ENCODE data around the gene TCF7L2. TPM values are rescaled to one million over a fixed set of nuclear protein-coding genes. Genes with fewer than 3 reads are reported as not detected.
"Not testable (repeated sequence)": the region's sequence is repeated elsewhere in the genome, so short reads cannot be mapped to it uniquely, and the experiment has no call there.

TCF7L2 gene
- total and polyA plus RNA-seq, 12 donors = 8.7 to 24.7 (median 14.8) TPM

- Histone ChIP-seq H3K4me3 (no peak overlapping the region), H3K9me3 (replicated peaks in 1 of 3) (no peaks in the 10 kb centered on the region), H3K27me3 (no peaks in the 10 kb centered on the region), H3K4me1 (replicated peaks in 1 of 2) (peaks cover 3 to 18% of the 10 kb centered on the region in 2 donors), H3K36me3 (replicated peaks in 1 of 2) (no peaks in the 10 kb centered on the region), H3K27ac (no peak overlapping the region)
- no peak for DNase-seq
- TF ChIP-seq POLR2A (IDR thresholded peaks at IDR 0.05) (no peak), CTCF (IDR thresholded peaks at IDR 0.05) (no peak)
- WGBS, 4 donors = 72 to 81% (median 75%) methylated on average over 8 of the region's 8 CpGs
- intact Hi-C loops (cut with DNase I) = no loop called here
Measured at GRCh38 chr10:113103131-113103840, 153.2 kb downstream of the TCF7L2 start.

GRCh38 chr10:113104047-113104446 lies 154.0 kb downstream of the TCF7L2 start:
- no peak for DNase-seq
- TF ChIP-seq POLR2A (IDR thresholded peaks at IDR 0.05) = no peak
- no peak for TF ChIP-seq CTCF (IDR thresholded peaks at IDR 0.05)
- Histone ChIP-seq H3K27me3 (no peaks in the 10 kb centered on the region), H3K4me1 (replicated peaks in 1 of 2) (peaks cover 3 to 18% of the 10 kb centered on the region in 2 donors), H3K9me3 (replicated peaks in 1 of 3) (no peaks in the 10 kb centered on the region), H3K27ac (peak overlapping the region in 1 of 5 donors; percentile 2), H3K4me3 (no peak overlapping the region), H3K36me3 (replicated peaks in 1 of 2) (no peaks in the 10 kb centered on the region)
- WGBS, 4 donors = 53 to 91% (median 66%) methylated on average over 2 to 3 of the region's 3 CpGs
- intact Hi-C loops (cut with DNase I) = no loop called here

GRCh38 chr10:113108194-113108835 lies 158.3 kb downstream of the TCF7L2 start:
- Histone ChIP-seq H3K9me3 (replicated peaks in 1 of 3) (no peaks in the 10 kb centered on the region), H3K36me3 (replicated peaks in 1 of 2) (no peaks in the 10 kb centered on the region), H3K27ac (no peak overlapping the region), H3K4me3 (no peak overlapping the region), H3K27me3 (no peaks in the 10 kb centered on the region), H3K4me1 (replicated peaks in 1 of 2) (peaks cover 0 to 8% of the 10 kb centered on the region in 2 donors)
- TF ChIP-seq CTCF (IDR thresholded peaks at IDR 0.05) = peak; percentile 5 to 51 (median 34)
- no peak for TF ChIP-seq POLR2A (IDR thresholded peaks at IDR 0.05)
- WGBS, 4 donors = 73 to 85% (median 76%) methylated on average over 13 to 15 of the region's 15 CpGs
- intact Hi-C loops (cut with DNase I) = no loop called here
- peak in 2 of 7 donors; percentile 31 to 51 for DNase-seq

GRCh38 chr10:113108948-113109347 lies 158.9 kb downstream of the TCF7L2 start:
- Histone ChIP-seq H3K36me3 (replicated peaks in 1 of 2) (no peaks in the 10 kb centered on the region), H3K27me3 (no peaks in the 10 kb centered on the region), H3K27ac (no peak overlapping the region), H3K4me3 (no peak overlapping the region), H3K4me1 (replicated peaks in 1 of 2) (peaks cover 0 to 10% of the 10 kb centered on the region in 2 donors), H3K9me3 (replicated peaks in 1 of 3) (no peaks in the 10 kb centered on the region)
- TF ChIP-seq POLR2A (IDR thresholded peaks at IDR 0.05) (no peak), CTCF (IDR thresholded peaks at IDR 0.05) (no peak)
- DNase-seq = no peak
- intact Hi-C loops (cut with DNase I) = no loop called here
- 95 to 98% (median 97%) methylated on average over 8 of the region's 8 CpGs for WGBS, 4 donors

GRCh38 chr10:113109482-113109881 lies 159.4 kb downstream of the TCF7L2 start:
- intact Hi-C loops (cut with DNase I); H3K27me3 ChIP-seq; H3K9me3 ChIP-seq (replicated peaks in 1 of 3); H3K36me3 ChIP-seq (replicated peaks in 1 of 2); H3K4me3 ChIP-seq; DNase-seq; H3K4me1 ChIP-seq (replicated peaks in 1 of 2); H3K27ac ChIP-seq: not testable (repeated sequence)
- 89 to 98% (median 94%) methylated on average over 4 of the region's 4 CpGs for WGBS, 4 donors

Data from adrenal gland (tissue), 12 donors.